Ovary (tissue), 3 donors: ENCODE measurements around the gene LTB4R.

ENCODE experiments used
- EP300 ChIP-seq: sonication (generic); formaldehyde crosslinking; IDR thresholded peaks from one replicate; pipeline ENCODE4 v1.6.1; 2017; ENCODE audit warnings: antibody characterized with exemption
- POLR2A ChIP-seq: fragments of 450-650 bp; IDR thresholded peaks from one replicate; pipeline ENCODE4 v1.6.1; 2017; ENCODE audit warnings: antibody characterized with exemption, mild to moderate bottlenecking, moderate library complexity
- TF ChIP-seq, protein P1 (sequence below), 3 donors: fragments of 450-650 bp in 2 of 3; fragments of 200-600 bp in 1 of 3; IDR thresholded peaks; one replicate each; pipeline versions ENCODE4 v1.5.1 to v1.8.0; 2016 to 2022; ENCODE audit warnings: antibody characterized with exemption in 3 of 3, mild to moderate bottlenecking in 1 of 3
- donor health status: DM: no; HTN: no; CAD: no.

DNA sequence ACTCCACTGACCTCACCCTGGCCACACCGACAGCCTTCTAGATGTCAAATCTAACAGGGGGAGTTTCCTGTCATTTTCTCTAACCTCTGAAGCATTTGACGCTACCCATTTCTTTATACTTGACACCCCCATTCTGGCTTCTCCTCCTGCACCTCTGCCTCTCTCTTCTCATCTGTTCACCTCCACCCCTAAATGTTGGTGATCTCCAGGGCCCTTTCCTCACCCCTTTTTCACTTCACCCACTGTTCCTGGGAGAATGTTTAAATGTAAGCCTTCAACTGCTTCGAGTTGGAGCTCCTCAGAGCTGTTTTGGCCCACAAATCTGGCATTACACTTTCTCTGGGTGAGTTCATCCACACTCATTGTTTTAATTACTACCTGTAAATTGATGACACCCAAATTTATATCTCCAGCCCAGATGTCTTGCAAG is 39.5 kb upstream of the LTB4R start:
- TF ChIP-seq EP300 (no peak), POLR2A (no peak)
- TF ChIP-seq, protein P1, sequence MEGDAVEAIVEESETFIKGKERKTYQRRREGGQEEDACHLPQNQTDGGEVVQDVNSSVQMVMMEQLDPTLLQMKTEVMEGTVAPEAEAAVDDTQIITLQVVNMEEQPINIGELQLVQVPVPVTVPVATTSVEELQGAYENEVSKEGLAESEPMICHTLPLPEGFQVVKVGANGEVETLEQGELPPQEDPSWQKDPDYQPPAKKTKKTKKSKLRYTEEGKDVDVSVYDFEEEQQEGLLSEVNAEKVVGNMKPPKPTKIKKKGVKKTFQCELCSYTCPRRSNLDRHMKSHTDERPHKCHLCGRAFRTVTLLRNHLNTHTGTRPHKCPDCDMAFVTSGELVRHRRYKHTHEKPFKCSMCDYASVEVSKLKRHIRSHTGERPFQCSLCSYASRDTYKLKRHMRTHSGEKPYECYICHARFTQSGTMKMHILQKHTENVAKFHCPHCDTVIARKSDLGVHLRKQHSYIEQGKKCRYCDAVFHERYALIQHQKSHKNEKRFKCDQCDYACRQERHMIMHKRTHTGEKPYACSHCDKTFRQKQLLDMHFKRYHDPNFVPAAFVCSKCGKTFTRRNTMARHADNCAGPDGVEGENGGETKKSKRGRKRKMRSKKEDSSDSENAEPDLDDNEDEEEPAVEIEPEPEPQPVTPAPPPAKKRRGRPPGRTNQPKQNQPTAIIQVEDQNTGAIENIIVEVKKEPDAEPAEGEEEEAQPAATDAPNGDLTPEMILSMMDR (IDR thresholded peaks at IDR 0.05): no peak
